ENCODE data around the gene OPRL1.

- TF ChIP-seq BRCA1 (IDR thresholded peaks at IDR 0.05; ENCODE audit: low read depth, low read length) (no peak), POLR2A (IDR thresholded peaks at IDR 0.05; ENCODE audit: control extremely low read depth in 1 of 2, low read depth in 2 of 2, low read length in 2 of 2) (no peak), EP300 (IDR thresholded peaks at IDR 0.05; ENCODE audit: borderline replicate concordance in 1 of 2, low read depth in 2 of 2, low read length in 2 of 2) (no peak), POLR2AphosphoS5 (IDR thresholded peaks at IDR 0.05; ENCODE audit: low read depth, low read length) (no peak), MAX (IDR thresholded peaks at IDR 0.05) (no peak), NRF1 (IDR thresholded peaks at IDR 0.05; ENCODE audit: low read depth, low read length) (no peak), EZH2 (IDR thresholded peaks at IDR 0.05; ENCODE audit: low read depth, low read length, severe bottlenecking) (no peak), FOSL1 (IDR thresholded peaks at IDR 0.05; ENCODE audit: insufficient read depth, low read depth, low read length) (no peak), TAF1 (IDR thresholded peaks at IDR 0.05; ENCODE audit: low read depth, low read length) (no peak), SIX5 (IDR thresholded peaks at IDR 0.05; ENCODE audit: low read depth, low read length) (no peak), GABPA (IDR thresholded peaks at IDR 0.05; ENCODE audit: borderline replicate concordance, insufficient read depth, low read length) (no peak), CTCF (IDR thresholded peaks at IDR 0.05; ENCODE audit: control extremely low read depth in 1 of 3, insufficient read depth in 1 of 3, low read depth in 1 of 3, low read length in 3 of 3) (no peak), CREB1 (IDR thresholded peaks at IDR 0.05) (no peak)
Measured at GRCh38 chr20:64047046-64047389, 32.9 kb upstream of the OPRL1 start.
